ENCODE data around the gene CD109.
A peak's percentile ranks its signal among the peaks of the same experiment; 100 is the strongest.
"Not testable (repeated sequence)": the region's sequence is repeated elsewhere in the genome, so short reads cannot be mapped to it uniquely, and the experiment has no call there.

The CD109 gene

DNA sequence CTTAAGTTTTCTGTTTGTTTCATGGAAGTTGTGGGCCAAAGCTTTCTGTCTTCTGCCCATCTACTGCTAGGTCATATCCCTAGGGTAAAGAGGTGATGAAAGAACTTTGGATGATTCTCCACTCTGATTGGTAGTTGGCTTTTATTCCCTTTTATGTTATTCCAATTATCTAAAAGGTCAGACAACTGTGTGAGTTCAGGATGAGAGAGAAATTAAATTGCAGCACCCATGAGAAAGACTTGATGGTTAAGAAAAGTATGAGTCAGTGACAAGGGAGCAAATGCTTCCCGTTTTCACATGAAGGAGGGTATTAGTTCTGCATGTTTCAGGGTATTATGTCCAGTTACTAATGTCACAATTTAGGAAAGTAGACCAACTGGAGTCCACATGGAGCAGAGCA, 136.3 kb downstream of the CD109 start:
- no peak for DNase-seq (ENCODE audit: insufficient read length, low spot score)
- FAIRE-seq: no peak

DNA sequence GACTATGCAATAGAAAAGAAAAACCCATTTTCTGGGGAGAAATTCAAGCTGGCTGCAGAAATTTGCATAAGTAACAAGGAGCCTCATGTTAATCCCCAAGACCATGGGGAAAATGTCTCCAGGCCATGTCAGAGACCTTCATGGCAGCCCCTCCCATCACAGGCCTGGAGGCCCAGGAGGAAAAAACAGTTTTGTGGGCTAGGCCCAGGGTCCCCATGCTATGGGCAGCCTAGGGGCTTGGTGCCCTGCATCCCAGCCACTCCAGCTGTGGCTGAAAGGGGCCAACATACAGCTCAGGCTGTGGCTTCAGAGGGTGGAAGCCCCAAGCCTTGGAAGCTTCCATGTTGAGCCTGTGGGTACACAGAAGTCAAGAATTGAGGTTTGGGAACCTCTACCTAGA, 148.7 kb downstream of the CD109 start:
- DNase-seq (ENCODE audit: insufficient read length, low spot score); FAIRE-seq: not testable (repeated sequence)

DNA sequence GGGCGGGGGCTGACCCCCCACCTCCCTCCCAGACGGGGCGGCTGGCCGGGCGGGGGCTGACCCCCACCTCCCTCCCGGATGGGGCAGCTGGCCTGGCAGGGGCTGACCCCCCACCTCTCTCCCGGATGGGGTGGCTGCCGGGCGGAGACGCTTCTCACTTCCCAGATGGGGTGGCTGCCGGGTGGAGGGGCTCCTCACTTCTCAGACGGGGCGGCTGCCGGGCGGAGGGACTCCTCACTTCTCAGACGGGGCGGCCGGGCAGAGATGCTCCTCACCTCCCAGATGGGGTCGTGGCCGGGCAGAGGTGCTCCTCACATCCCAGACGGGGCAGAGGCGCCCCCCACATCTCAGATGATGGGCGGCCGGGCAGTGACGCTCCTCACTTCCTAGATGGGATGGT, 155.0 kb downstream of the CD109 start:
- not testable (repeated sequence) for FAIRE-seq; DNase-seq (ENCODE audit: insufficient read length, low spot score)

DNA sequence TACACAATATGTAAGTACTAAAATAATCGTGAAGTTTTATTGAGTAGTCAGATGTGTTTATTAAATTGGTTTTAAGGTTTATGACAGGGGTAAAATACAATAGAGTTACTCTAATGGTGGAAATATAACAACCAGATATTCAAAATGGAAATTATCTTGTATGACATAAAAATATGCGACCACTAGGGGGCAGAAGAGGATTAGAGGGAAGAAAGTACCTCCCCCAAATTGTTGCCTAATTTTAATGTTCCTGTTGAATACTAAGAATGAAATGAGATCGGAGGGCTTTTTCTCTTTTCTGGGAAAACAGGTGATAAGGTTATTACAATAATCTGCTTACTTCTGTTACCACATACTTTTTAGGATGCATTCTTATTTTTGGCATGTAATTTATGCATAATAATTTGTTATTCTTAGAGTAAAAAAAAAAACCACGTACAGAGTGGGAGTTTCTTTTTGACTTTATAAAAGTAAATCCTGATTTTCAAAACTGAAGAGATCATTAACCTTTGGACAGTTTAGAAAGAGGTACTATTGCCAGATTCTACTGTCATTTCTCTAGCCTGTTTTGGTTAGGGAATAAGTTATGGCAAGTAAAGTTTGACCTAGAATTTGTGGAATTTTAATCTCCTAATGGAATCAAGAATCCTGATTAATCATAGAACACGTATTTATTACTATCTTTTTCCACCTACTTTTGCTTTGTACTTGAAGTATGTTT, 159.2 kb downstream of the CD109 start:
- peak; percentile 26 for DNase-seq (ENCODE audit: insufficient read length, low spot score)
- no peak for FAIRE-seq

DNA sequence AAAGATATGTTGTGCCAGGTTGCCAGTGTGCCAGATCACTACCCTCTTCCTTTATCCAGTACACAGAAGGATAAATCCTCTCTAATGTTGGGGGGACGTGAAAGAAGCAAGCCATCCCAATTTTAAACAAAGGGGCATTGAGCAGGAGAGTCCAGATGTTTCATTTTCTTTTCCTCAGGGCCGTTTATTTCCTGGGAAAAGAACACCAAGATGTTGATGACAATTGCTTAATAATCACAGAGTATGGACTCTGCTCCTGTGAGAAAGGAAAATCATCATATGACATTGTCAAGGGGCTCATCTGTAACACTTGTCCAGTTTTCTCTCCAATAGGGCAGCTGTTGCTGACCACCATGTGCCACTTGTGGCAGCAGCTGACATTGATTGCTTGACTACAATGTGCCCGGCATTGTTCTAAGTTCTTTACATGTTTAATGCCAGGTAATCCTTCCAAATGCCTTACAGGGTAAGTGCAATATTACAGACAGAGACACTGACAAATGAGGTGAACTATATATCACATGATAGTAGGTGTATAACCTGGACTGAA, 161.4 kb downstream of the CD109 start:
- no peak for FAIRE-seq
- DNase-seq (ENCODE audit: insufficient read length, low spot score): no peak

DNA sequence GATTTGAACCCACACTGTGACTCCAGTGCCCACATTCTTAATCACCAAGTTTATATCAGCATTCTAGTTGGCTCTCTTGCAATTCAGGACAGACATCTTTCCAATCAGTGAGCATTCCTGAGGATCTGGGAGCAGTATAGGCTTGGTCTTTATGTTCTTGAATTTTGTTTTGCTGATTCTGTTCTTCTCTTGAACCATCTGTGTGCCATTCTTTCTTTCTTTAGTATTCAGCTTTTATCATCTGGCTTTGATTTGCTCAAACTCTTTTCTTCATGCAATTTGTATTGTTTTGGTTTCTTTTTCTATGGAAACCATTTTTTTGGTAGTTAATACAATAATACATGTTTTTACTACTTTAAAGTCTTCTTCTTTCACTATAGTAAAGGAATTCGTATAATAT, 162.4 kb downstream of the CD109 start:
- no peak for FAIRE-seq

DNA sequence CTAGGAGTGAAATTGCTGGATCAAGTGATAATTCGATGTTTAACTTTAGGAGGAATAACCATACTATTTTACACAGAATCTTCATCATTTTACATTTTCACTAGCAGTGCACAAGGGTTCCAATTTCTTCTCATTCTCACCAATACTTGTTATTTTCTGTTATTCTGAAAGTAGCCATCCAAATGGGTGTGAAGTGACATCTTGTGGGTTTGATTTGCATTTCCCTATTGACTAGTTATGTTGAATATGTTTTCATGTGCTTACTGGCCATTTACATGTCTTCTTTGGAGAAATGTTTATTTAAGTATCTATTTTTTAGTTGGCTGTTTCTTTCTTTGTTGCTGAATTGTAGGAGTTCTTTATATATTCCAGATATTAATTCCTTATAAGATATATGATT, 164.3 kb downstream of the CD109 start:
- FAIRE-seq (no peak), DNase-seq (ENCODE audit: insufficient read length, low spot score) (no peak)

More for the DNA sequence above, 162.4 kb downstream of the CD109 start:
- no peak for DNase-seq (ENCODE audit: insufficient read length, low spot score)

DNA sequence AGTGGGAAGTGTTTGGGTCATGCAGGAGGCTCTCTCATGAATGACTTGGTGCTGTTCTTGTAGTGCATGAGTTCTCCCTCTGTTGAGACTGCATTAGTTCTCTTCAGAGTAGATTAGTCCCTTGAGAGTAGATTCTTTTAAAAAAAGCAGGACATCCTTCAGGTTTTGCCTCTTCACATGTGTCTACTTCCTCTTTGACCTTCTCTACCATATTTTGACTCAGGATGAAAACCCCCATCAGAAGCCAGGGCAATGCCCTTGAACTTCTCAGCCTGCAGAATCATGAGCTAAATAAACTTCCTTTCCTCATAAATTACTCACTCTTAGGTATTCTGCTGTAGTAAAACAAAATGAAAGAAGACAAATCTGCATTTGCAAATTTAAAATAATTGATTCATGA, 170.3 kb downstream of the CD109 start:
- DNase-seq (ENCODE audit: insufficient read length, low spot score) (no peak), FAIRE-seq (no peak)

DNA sequence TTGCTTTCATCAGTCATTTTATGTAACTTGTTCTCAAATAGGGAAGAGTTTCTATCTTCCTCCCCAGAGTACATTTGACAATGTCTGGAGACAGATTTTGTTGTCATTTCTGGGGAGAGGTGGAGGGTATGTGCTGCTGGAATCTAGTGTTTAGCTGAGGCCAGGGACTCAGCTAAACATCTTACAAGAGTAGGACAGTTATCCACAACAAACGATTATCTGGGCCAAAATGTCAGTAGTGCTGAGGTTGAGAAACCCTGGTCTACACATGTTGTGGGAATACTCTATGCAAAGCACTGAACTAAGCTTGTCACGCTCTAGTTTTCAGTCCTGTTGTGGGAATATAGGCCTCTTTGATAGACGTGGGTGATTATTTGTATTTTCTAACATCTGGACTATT, 171.4 kb downstream of the CD109 start:
- DNase-seq (ENCODE audit: insufficient read length, low spot score) (no peak), FAIRE-seq (no peak)

DNA sequence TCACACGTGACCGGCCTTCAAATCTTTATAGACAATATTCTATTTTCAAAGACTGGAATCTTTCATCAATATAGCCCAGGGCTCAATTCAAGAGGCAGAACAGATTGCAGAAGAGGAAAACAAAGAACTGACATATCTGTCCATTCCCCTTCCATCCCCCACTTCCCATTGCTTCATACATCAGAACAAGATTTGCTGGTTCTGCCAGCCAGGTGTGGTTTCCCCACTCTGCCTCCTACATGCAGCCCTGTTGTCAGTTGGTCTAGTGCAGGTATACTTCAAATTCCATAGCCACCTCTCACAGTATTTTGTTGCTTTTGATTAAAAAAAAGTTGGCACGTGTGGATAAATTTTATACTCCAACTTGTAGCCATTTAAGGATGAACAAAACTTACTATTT, 174.9 kb downstream of the CD109 start:
- no peak for FAIRE-seq

DNA sequence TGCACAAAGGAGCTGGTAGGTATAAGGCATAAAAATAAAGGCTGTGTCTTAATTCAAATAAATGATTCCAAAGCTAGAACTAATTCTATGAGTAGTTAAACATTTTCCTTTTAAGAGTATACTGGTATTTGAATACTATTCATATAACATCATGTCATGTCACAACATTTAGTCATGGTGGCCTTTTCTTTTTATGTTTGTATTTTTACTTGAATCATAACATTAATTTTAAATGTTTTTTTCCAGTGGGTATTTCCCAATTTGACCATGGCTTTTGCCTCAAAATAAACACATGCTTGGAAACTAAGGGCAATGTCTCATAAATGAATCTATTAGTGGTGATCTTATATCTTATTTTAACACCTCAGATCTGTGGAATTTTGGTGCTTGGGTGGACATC, 177.1 kb downstream of the CD109 start:
- FAIRE-seq: no peak
- no peak for DNase-seq (ENCODE audit: insufficient read length, low spot score)

More for the DNA sequence above, 174.9 kb downstream of the CD109 start:
- DNase-seq (ENCODE audit: insufficient read length, low spot score): no peak
